ENCODE results near the gene RRP15.

- TF ChIP-seq, protein P1, sequence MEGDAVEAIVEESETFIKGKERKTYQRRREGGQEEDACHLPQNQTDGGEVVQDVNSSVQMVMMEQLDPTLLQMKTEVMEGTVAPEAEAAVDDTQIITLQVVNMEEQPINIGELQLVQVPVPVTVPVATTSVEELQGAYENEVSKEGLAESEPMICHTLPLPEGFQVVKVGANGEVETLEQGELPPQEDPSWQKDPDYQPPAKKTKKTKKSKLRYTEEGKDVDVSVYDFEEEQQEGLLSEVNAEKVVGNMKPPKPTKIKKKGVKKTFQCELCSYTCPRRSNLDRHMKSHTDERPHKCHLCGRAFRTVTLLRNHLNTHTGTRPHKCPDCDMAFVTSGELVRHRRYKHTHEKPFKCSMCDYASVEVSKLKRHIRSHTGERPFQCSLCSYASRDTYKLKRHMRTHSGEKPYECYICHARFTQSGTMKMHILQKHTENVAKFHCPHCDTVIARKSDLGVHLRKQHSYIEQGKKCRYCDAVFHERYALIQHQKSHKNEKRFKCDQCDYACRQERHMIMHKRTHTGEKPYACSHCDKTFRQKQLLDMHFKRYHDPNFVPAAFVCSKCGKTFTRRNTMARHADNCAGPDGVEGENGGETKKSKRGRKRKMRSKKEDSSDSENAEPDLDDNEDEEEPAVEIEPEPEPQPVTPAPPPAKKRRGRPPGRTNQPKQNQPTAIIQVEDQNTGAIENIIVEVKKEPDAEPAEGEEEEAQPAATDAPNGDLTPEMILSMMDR (conservative IDR thresholded peaks at IDR 0.05): no peak
- TF ChIP-seq ZFX (IDR thresholded peaks at IDR 0.05): no peak
Observed at GRCh38 chr1:218342091-218342490, 57.0 kb downstream of the RRP15 start.
